Embryonic facial prominence (tissue), 1 donor: Measurements from ENCODE around the gene NCAPD2.
"Not testable (repeated sequence)": the region's sequence is repeated elsewhere in the genome, so short reads cannot be mapped to it uniquely, and the experiment has no call there.

Experiments used
- DNase-seq: peaks from one replicate; pipeline ENCODE4 v3.0.0-alpha.2; 2016; ENCODE audit errors: extremely low spot score

NCAPD2 gene

DNA sequence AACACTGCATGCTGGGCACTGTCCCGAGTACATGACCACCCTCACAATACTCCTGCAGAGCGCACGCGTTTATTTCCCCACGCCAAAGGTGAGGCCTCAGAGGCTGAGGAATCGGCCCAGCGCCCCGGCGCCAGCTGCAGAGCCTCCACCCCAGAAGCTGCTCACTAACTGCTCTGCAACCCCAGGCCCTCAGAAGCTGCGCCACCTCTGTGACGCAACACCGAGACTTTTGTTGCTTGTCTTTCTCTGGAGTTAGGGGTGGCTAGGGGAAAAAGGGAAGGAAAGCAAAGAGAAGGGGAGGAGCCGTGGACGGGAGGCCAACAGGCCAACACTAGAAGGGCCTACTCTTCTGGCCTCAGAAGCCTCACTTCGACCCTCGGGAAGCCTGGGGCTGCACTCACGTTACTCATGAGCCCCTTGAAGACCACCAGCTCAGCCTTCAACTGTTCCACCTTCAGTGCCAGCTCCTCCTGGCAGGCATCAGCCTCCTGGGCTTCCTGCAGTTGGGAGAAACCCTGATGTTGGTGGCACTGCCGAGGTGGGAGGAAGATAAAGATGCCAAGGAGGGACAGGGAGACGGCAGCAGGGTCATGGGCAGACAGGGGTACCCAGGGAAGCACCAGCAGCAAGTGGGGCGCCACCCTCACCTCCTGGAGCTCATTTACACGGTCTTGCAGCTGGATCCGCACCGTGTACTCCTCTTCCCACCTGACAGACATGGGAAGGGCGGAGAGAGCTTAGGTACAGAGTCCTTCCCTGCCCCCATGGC is 56.6 kb downstream of the NCAPD2 start:
- DNase-seq: no peak

- no peak for DNase-seq
Measured at GRCh38 chr12:6551063-6551461, 57.2 kb downstream of the NCAPD2 start.

- DNase-seq: no peak
Measured at GRCh38 chr12:6551496-6552139, 57.7 kb downstream of the NCAPD2 start.

- DNase-seq: no peak
Measured at GRCh38 chr12:6552140-6552551, 58.2 kb downstream of the NCAPD2 start.

GRCh38 chr12:6553051-6553868 is 59.4 kb downstream of the NCAPD2 start:
- no peak for DNase-seq

DNA sequence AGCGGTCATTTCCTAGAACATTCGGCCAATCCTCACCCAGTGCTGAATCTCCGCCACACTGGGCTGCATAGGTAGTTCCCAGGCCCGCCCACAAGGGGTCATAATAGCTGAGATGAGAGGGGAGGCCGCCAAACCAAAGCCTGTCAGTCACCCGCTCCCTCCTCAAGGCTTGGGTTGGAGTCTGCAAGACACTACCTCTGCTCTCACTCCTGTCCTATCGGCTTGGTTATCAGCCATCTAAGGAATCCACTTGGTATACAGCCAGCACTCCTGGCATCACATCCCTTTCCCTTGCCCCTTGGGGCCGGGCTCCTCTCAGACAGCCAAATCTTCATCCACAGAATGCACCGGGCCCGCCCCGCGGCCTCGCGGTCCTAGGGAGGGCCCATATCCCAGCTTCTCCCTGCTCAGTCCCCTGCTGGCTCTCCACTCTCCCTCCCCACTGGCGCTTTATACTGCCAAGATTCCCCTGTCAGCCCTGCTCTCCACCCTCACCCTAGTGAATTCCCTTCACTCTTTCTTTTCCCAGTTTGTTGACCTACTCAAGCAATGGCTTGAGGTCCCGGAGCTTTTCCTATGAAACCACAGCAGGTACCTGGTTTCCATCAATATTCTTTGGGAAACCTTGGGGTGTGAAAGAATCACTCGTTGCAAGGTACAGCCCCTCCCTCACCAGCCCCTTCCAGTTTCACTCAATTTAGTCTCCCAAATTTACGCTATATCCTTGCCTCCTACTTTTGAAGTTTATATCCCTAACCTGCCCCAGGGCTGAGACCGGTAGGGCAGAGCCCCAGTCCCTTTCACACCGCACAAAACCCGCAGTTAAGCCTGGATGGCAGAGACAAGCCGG is 60.5 kb downstream of the NCAPD2 start:
- peak; percentile 43 for DNase-seq

GRCh38 chr12:6555018-6555691 is 61.3 kb downstream of the NCAPD2 start:
- DNase-seq: no peak

GRCh38 chr12:6556496-6556817 is 62.6 kb downstream of the NCAPD2 start:
- DNase-seq: not testable (repeated sequence)

DNA sequence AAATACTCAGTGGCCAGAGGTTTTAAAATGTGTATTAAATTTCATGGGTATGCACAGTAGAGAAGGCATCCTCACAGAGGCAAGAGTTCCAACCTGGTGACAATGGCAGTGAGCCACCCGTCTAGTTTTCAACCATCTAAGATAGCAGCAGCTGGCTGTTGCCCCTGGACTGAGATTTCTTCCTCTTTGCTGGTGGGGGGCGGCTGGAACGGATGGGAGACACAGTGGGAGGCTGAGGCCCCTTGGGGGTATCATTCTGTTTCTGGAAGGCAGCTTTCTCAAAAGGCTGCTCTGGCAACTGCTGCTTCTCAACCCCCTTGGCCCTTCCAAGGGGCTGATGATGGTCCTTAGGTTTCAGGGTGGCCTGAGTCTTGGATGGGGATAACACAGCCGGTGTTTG is 63.0 kb downstream of the NCAPD2 start:
- no peak for DNase-seq

DNA sequence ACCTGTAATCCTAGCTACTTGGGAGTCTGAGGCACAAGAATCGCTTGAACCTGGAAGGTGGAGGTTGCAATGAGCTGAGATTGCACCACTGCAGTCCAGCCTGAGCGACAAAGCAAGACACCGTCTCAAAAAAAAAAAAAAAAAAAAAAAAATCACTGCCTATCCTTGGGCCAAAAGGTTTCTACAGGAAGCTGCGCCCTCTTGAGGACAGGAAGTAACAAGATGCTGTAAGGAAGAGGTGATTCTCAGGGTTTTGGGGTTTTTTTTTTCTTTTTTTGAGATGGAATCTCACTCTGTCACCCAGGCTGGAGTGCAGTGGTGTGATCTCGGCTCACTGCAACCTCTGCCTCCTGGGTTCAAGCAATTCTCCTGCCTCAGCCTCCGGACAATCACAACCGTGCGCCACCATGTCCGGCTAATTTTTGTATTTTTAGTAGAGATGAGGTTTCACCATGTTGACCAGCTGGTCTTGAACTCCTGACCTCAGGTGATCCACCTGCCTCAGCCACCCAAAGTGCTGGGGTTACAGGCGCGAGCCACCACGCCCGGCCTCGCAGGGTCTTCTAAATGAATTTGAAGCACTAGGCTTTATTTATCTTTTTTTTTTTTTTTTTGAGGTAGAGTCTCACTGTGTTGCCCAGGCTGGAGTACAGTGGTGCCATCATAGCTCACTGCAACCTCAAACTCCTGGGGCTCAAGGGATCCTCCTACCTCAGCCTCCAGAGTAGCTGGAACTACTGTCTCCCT is 64.3 kb downstream of the NCAPD2 start:
- DNase-seq: not testable (repeated sequence)

DNA sequence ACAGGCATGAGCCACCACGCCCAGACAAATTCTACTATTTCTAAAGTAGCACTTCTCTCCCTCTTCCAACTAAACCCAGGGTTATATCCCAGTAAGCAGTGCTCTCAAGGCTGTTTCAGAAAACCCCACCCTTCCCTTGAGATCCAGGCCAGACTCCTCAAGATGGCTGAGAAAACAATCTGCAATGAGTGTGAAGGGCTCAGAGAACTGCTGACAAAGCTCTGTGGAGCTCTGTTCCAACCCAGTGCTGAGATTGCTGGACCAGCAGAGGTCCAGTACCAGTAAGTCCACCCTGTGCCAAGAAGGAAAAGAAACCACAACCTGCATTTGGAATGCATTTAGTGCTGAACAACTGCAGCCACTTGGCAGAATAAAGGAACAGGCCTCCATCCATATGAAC is 65.6 kb downstream of the NCAPD2 start:
- DNase-seq: no peak

DNA sequence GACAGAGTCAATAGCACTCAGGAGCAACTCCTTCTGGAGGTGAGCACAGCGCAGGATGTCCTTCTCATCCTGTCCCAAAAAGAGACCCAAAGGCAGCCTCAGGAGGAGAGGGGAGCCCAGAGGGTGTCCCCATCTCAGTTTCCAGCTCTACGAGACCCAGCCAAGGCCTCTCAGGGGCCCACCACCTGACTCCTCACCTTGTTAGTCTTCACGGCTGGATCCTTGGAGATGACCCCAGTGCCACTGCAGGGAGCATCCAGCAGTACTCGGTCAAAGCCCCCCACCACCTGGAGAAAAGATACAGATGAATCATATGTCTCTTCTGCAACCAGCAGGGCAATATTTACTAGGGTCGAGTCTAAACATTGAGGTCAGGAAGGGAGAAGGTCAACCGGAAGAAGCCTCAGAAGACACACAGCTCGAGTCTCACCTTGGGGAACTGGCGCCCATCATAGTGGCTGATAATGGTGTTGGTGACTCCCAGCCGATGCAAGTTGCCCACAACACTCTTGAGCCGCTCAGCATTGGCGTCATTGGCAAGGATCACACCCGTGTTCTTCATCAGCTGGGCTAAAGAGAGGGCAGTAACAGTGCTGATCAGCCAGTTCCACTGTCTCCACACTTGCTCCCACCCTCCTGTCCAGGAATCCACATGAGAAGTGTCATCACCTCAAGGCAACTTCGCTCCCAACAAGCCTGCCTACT is 66.8 kb downstream of the NCAPD2 start:
- DNase-seq: no peak

DNA sequence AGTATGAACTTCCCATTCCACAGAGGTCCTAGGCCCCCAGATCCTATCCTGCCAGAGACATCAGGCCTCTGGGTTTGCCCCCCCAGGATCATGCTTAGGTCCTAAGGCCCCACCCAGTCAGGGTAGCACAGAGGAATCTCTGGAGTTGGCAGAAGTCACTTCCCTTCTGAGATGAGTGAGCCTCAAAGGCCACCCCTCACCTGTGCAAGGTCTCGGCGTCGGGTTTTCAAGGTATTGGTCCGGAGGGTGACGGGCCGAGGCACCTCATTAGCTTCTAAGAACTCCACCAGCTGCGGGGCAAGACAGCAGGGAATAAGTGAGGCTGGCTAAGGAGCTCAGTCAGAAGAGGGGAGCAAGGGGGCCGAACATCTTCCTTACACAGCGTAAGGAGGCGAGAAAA is 69.0 kb downstream of the NCAPD2 start:
- DNase-seq: no peak

- DNase-seq: no peak
Measured at GRCh38 chr12:6563448-6564050, 69.6 kb downstream of the NCAPD2 start.

DNA sequence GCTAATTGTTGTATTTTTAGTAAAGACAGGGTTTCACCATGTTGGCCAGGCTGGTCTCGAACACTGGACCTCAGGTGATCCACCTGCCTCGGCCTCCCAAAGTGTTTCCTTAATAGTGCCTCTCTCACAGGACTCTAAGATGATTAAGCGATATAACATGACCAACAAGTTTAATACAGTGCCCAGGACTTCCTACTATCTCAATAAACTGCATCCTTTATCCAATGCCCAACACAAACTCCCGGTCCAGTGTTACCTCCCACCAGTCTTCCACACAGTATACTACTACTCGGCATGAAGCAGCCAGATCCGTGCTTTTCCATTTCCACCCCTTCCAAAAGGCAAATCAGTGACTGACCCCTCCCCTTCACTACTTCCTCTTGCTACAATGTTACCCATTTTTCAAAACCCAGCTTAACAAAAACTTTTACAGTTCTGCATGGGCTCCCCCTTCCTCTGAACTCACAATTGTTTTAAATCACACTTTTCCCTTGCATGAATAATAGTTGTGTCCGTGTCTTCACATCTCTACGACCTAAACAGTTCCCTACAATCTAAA is 73.3 kb downstream of the NCAPD2 start:
- DNase-seq: no peak

DNA sequence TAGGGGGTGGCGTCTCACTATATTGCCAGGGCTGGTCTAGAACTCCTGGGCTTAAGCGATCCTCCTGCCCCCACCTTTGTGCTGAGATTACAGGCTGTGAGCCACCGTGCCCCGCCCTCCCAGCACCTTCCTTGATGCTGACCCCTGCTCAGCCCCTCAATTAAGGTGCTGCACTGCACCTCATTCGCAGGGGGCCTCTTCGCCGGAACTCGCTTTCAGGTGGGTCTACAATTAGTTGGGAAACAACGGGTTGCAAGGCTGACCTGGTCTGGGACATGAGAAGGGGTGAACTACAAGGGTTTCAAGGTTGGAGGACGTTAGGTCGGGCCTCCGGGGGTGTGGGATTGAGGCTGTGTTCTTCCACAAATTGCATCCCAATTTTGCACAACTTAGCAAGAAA is 75.4 kb downstream of the NCAPD2 start:
- DNase-seq: no peak

DNA sequence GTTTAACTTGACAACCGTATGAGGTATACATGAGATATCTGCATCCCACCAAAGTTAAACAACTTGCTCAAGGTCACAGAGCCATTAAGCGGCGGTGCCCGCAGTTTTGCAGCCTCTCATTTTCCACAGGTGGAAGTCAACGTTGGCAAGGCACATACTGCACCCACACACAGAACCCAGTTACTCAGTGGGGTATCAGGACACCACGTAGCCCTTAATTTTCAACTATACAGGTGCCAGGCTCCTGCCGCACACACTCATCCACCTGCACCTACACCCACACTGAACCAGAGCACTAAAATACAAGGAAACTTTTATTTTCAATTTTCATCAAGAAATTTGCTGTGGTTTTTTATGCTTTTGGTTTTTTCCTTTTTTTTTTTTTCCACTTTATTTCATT is 75.9 kb downstream of the NCAPD2 start:
- no peak for DNase-seq

DNA sequence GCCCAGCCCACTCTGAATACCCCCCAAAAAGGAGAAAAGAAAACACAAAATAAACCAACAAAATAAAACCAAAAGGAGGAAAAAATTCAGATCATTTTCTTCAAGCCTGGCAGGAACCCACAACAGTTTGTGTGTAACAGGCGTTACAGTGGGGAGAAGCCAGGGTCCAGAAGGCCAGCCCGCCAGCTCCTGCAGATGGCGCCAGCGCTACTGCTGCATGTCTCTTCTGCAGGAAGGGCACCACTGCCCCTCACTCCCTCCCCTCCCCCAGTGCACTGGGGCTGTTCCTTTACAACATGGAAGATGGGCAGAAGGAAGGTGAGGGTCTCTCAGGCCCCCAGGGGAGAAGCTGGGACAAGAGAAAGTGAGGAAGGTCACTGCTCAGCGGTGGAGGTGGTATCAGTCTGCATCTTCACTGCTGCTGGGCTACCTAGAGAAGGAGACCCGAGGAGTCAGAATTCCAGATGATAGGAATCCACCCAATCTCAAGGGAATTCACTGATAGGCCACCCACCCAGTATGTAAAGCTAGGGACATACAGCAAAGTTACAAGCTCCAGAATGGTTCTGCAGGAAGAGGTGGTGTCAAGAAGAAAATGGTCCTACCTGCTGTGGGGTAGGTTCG is 76.5 kb downstream of the NCAPD2 start:
- DNase-seq: no peak

DNA sequence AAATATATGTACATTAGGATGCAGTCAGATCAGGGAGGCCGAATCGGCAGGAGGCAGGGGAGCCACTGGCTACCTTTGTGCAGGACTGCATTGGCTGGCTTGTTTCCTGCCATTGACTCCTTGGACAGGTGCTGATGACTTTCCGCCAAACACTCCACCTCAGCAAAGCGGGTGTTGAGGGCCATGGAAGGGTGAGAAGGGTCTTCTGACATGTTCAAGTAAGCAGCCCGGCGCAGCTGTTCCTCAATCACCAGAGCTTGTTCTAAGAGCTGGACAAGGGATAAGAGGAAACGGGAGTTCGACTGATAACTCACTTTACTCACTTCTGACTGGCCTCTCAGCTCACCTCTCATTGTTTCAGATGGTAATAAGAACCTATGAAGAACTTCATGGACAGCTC is 79.1 kb downstream of the NCAPD2 start:
- no peak for DNase-seq
